HepG2 (cell line): ENCODE results near the gene PLXNC1.

Experiments used
- CTCF ChIP-seq: sonication (generic); formaldehyde crosslinking; IDR thresholded peaks from 2 replicates; pipeline ENCODE4 v1.5.0; 2020; ENCODE audit warnings: mild to moderate bottlenecking, missing genetic modification reagents, moderate library complexity
- DNMT1 ChIP-seq: sonication (generic); formaldehyde crosslinking; IDR thresholded peaks from 2 replicates; pipeline ENCODE4 v1.5.1; 2020; ENCODE audit warnings: mild to moderate bottlenecking, missing genetic modification reagents
- DPF2 ChIP-seq: sonication (generic); formaldehyde crosslinking; IDR thresholded peaks from 2 replicates; pipeline ENCODE4 v1.4.0; 2020; ENCODE audit warnings: mild to moderate bottlenecking, low read depth, missing genetic modification reagents, borderline replicate concordance
- GMEB2 ChIP-seq: IDR thresholded peaks from 2 replicates; pipeline ENCODE4 v1.6.1; 2016; ENCODE audit warnings: missing biosample characterization, missing genetic modification reagents, low read depth
- GTF3A ChIP-seq: sonication (generic); formaldehyde crosslinking; conservative IDR thresholded peaks from 2 replicates; pipeline ENCODE4 v1.4.0; 2020; ENCODE audit warnings: mild to moderate bottlenecking, missing genetic modification reagents
- HCFC1 ChIP-seq: fragments of 150-350 bp; IDR thresholded peaks from 2 replicates; pipeline ENCODE4 v1.6.1; 2014; ENCODE audit warnings: low read depth, low read length
- MEIS2 ChIP-seq: sonication (generic); formaldehyde crosslinking; IDR thresholded peaks from 2 replicates; pipeline ENCODE4 v1.9.0; 2021; ENCODE audit warnings: mild to moderate bottlenecking, missing genetic modification reagents
- MLX ChIP-seq: IDR thresholded peaks from 2 replicates; pipeline ENCODE4 v1.6.1; 2016
- NR2F1 ChIP-seq, 2 experiments: fragments of 450-650 bp in 1 of 2; formaldehyde crosslinking in 1 of 2; IDR thresholded peaks; 2 replicates each; pipeline versions ENCODE4 v1.5.0 to v1.6.1; 2016 to 2020; ENCODE audit warnings: mild to moderate bottlenecking in 1 of 2, missing compliant biosample characterization in 1 of 2, missing genetic modification reagents in 1 of 2, moderate library complexity in 1 of 2
- RNF2 ChIP-seq: fragments of 450-650 bp; conservative IDR thresholded peaks from 2 replicates; pipeline ENCODE4 v1.6.1; 2016; ENCODE audit warnings: low read depth
- U2AF2 ChIP-seq: fragments of 200-400 bp; formaldehyde crosslinking; IDR thresholded peaks from 2 replicates; pipeline ENCODE4 v1.6.1; 2017; ENCODE audit warnings: low read depth, mild to moderate bottlenecking, low read length
- ZNF563 ChIP-seq: sonication (generic); formaldehyde crosslinking; IDR thresholded peaks from 2 replicates; pipeline ENCODE4 v1.8.0; 2022; ENCODE audit warnings: mild to moderate bottlenecking, moderate library complexity, missing genetic modification reagents
- ZNF740 ChIP-seq: sonication (generic); formaldehyde crosslinking; IDR thresholded peaks from 2 replicates; pipeline ENCODE4 v1.4.0; 2020; ENCODE audit warnings: missing genetic modification reagents

GRCh38 chr12:94200695-94201094, 52.3 kb downstream of the PLXNC1 start:
- no peak for TF ChIP-seq DNMT1 (CRISPR knock-in tag)
- no peak for TF ChIP-seq ZNF740 (CRISPR knock-in tag)
- no peak for TF ChIP-seq GMEB2 (CRISPR knock-in tag)
- TF ChIP-seq MEIS2, result no peak
- TF ChIP-seq CTCF (CRISPR knock-in tag), result no peak
- TF ChIP-seq NR2F1 (CRISPR knock-in tag; IDR thresholded peaks at IDR 0.05), result no peak
- TF ChIP-seq MLX, result no peak
- no peak for TF ChIP-seq HCFC1
- TF ChIP-seq U2AF2, result no peak
- no peak for TF ChIP-seq DPF2 (CRISPR knock-in tag)
- no peak for TF ChIP-seq GTF3A (CRISPR knock-in tag)
- no peak for TF ChIP-seq ZNF563 (CRISPR knock-in tag)
- TF ChIP-seq RNF2, result no peak
